Liver (tissue), 3 donors: ENCODE results near the gene AJAP1.

ENCODE experiments used
- CTCF ChIP-seq: fragments of 150-350 bp; IDR thresholded peaks from 2 replicates; pipeline ENCODE4 v1.5.1; 2017; ENCODE audit warnings: improper control_type of control experiment, low read depth, low read length; ENCODE audit not compliant: missing input control
- EGR1 ChIP-seq, 2 donors: IDR thresholded peaks; 2 replicates each; pipeline ENCODE4 v1.6.1; 2016 to 2018; ENCODE audit warnings: antibody characterized with exemption in 2 of 2, low read depth in 2 of 2
- GABPA ChIP-seq, 2 donors: IDR thresholded peaks in 1 of 2; conservative IDR thresholded peaks in 1 of 2; 2 replicates each; pipeline ENCODE4 v1.6.1; 2016; ENCODE audit warnings: antibody characterized with exemption in 2 of 2, mild to moderate bottlenecking in 1 of 2, moderate library complexity in 1 of 2
- JUND ChIP-seq, 2 donors: IDR thresholded peaks; 2 replicates each; pipeline ENCODE4 v1.6.1; 2016; ENCODE audit warnings: antibody characterized with exemption in 2 of 2
- MAX ChIP-seq: IDR thresholded peaks from 2 replicates; pipeline ENCODE4 v1.6.1; 2016; ENCODE audit warnings: antibody characterized with exemption
- NR2F2 ChIP-seq: IDR thresholded peaks from 2 replicates; pipeline ENCODE4 v1.6.1; 2016; ENCODE audit warnings: antibody characterized with exemption
- RAD21 ChIP-seq, 2 donors: IDR thresholded peaks; 2 replicates each; pipeline ENCODE4 v1.6.1; 2016; ENCODE audit warnings: antibody characterized with exemption in 2 of 2, mild to moderate bottlenecking in 2 of 2
- REST ChIP-seq: IDR thresholded peaks from 2 replicates; pipeline ENCODE4 v1.6.1; 2016; ENCODE audit warnings: antibody characterized with exemption, mild to moderate bottlenecking
- SP1 ChIP-seq: IDR thresholded peaks from 2 replicates; pipeline ENCODE4 v1.6.1; 2018; ENCODE audit warnings: antibody characterized with exemption, mild to moderate bottlenecking
- donor health status: healthy.
- donor health status: healthy.

- TF ChIP-seq CTCF (no peak), JUND (IDR thresholded peaks at IDR 0.05) (no peak), MAX (no peak), GABPA (IDR thresholded peaks at IDR 0.05 in 1 of 2, conservative IDR thresholded peaks at IDR 0.05 in 1 of 2) (no peak), NR2F2 (no peak), RAD21 (IDR thresholded peaks at IDR 0.05) (no peak), REST (no peak), SP1 (no peak), EGR1 (IDR thresholded peaks at IDR 0.05; ENCODE audit: low read depth in 2 of 2) (no peak)
These were observed 23.1 kb upstream of the AJAP1 start for GRCh38 chr1:4631321-4631720.
